Brain microvascular endothelial cell (primary cell): Measurements from ENCODE around the gene DYSF.

Source experiments
- DNase-seq: peaks from one replicate; pipeline ENCODE4 v3.0.0-alpha.2; 2020
- H3K27ac ChIP-seq: fragments of 250-450 bp; sonication (Bioruptor Pico); 2 replicates; pipeline ENCODE4 v1.5.1; 2020; ENCODE audit warnings: mild to moderate bottlenecking, moderate library complexity
- H3K27me3 ChIP-seq: fragments of 250-450 bp; sonication (Bioruptor Pico); replicated peaks from 2 replicates; pipeline ENCODE4 v1.5.1; 2020; ENCODE audit warnings: mild to moderate bottlenecking
- H3K36me3 ChIP-seq: fragments of 250-450 bp; sonication (Bioruptor Pico); replicated peaks from 2 replicates; pipeline ENCODE4 v1.5.1; 2020; ENCODE audit warnings: mild to moderate bottlenecking
- H3K4me3 ChIP-seq: 2 replicates; pipeline ENCODE4 v1.5.1; 2011; ENCODE audit warnings: low read depth, mild to moderate bottlenecking, control low read depth, low read length, moderate library complexity
- CTCF ChIP-seq: IDR thresholded peaks from 2 replicates; pipeline ENCODE4 v1.5.1; 2011; ENCODE audit warnings: low read depth, mild to moderate bottlenecking, moderate library complexity, low read length, control low read depth, inconsistent platforms; ENCODE audit errors: missing control alignments
- in situ Hi-C: cut with HindIII; loops from 2 replicates; pipeline ENCODE4 v1.10.0; 2017; ENCODE audit warnings: low sequenced_read_pairs, low pct_ligation_motif_present

Gene DYSF

GRCh38 chr2:71705171-71705960 lies 252.0 kb downstream of the DYSF start:
- TF ChIP-seq CTCF, result no peak
- in situ Hi-C loops, result no loop called here
- no peak for DNase-seq
- Histone ChIP-seq H3K36me3 (no peaks in the 10 kb centered on the region), H3K27ac (no peak overlapping the region), H3K4me3 (no peak overlapping the region), H3K27me3 (no peaks in the 10 kb centered on the region)

GRCh38 chr2:71706121-71706520 lies 252.8 kb downstream of the DYSF start:
- no peaks in the 10 kb centered on the region for H3K27me3 ChIP-seq
- no peak for DNase-seq

GRCh38 chr2:71706836-71707235 lies 253.5 kb downstream of the DYSF start:
- in situ Hi-C loops, result no loop called here
- DNase-seq, result no peak
- H3K27me3 ChIP-seq, result no peaks in the 10 kb centered on the region
- no peak overlapping the region for H3K4me3 ChIP-seq
- no peak for TF ChIP-seq CTCF
- no peaks in the 10 kb centered on the region for H3K36me3 ChIP-seq
- no peak overlapping the region for H3K27ac ChIP-seq

More at GRCh38 chr2:71706121-71706520, 252.8 kb downstream of the DYSF start:
- no peak overlapping the region for H3K27ac ChIP-seq
- TF ChIP-seq CTCF, result no peak
- no peak overlapping the region for H3K4me3 ChIP-seq
- no peaks in the 10 kb centered on the region for H3K36me3 ChIP-seq
- in situ Hi-C loops, result no loop called here

GRCh38 chr2:71710367-71711132 lies 257.2 kb downstream of the DYSF start:
- no peak for TF ChIP-seq CTCF
- Histone ChIP-seq H3K4me3 (no peak overlapping the region), H3K27me3 (no peaks in the 10 kb centered on the region)

GRCh38 chr2:71711133-71711855 lies 257.9 kb downstream of the DYSF start:
- H3K27ac ChIP-seq, result no peak overlapping the region

More at GRCh38 chr2:71710367-71711132, 257.2 kb downstream of the DYSF start:
- no peak for DNase-seq
- Histone ChIP-seq H3K36me3 (no peaks in the 10 kb centered on the region), H3K27ac (no peak overlapping the region)
- in situ Hi-C loops, result no loop called here

More at GRCh38 chr2:71711133-71711855, 257.9 kb downstream of the DYSF start:
- no peak for TF ChIP-seq CTCF
- Histone ChIP-seq H3K27me3 (no peaks in the 10 kb centered on the region), H3K4me3 (no peak overlapping the region), H3K36me3 (no peaks in the 10 kb centered on the region)
- peak; percentile 25 for DNase-seq
- in situ Hi-C loops, result no loop called here
